HEK293 (cell line): ENCODE measurements around the gene VPREB1.

Experiments
- CTCF ChIA-PET: fragments of 350-600 bp; formaldehyde crosslinking; extraction: SDS; loops from one replicate; lab custom pipeline; 2021; ENCODE audit warnings: antibody characterized with exemption; lab: Yijun Ruan, JAX
- POLR2A ChIA-PET: fragments of 300-600 bp; formaldehyde crosslinking; extraction: SDS; loops from one replicate; lab custom pipeline; 2020; ENCODE audit warnings: antibody characterized with exemption, inconsistent platforms; lab: Yijun Ruan, JAX
- H3K27ac ChIP-seq: fragments of 200-500 bp; sonication (Bioruptor generic); 2 replicates; pipeline ENCODE4 v1.5.1; 2014; ENCODE audit warnings: low read depth, low read length, control low read depth, inconsistent platforms; ENCODE audit errors: extremely low read depth
- H3K36me3 ChIP-seq, 2 experiments: fragments of 200-500 bp in 1 of 2; sonication (Bioruptor generic) in 1 of 2; 1 replicate in 1 of 2; 2 replicates in 1 of 2; pipeline ENCODE4 v1.5.1; 2014 to 2017; ENCODE audit warnings: inconsistent platforms in 2 of 2, low read length in 2 of 2; ENCODE audit not compliant: control insufficient read depth in 2 of 2, insufficient read depth in 1 of 2
- H3K4me1 ChIP-seq: fragments of 200-500 bp; sonication (Bioruptor generic); 2 replicates; pipeline ENCODE4 v1.5.1; 2014; ENCODE audit warnings: mild to moderate bottlenecking, low read length, inconsistent platforms; ENCODE audit not compliant: control insufficient read depth, insufficient read depth
- H3K4me3 ChIP-seq: 2 replicates; pipeline ENCODE4 v1.5.1; 2011; ENCODE audit warnings: low read depth, mild to moderate bottlenecking, control low read depth, low read length, moderate library complexity
- H3K9me3 ChIP-seq: fragments of 200-500 bp; sonication (Bioruptor generic); 2 replicates; pipeline ENCODE4 v1.5.1; 2014; ENCODE audit warnings: low read depth, low read length, inconsistent platforms; ENCODE audit not compliant: control insufficient read depth, insufficient read depth
- EGR2 ChIP-seq: fragments of 450-650 bp; formaldehyde crosslinking; IDR thresholded peaks from 2 replicates; pipeline ENCODE4 v1.5.1; 2016; ENCODE audit warnings: low read depth, missing biosample characterization, missing genetic modification characterization
- MZF1 ChIP-seq: fragments of 450-650 bp; formaldehyde crosslinking; IDR thresholded peaks from 2 replicates; pipeline ENCODE4 v1.5.1; 2017; ENCODE audit warnings: missing biosample characterization, missing genetic modification characterization, borderline replicate concordance
- OVOL3 ChIP-seq: fragments of 450-650 bp; formaldehyde crosslinking; IDR thresholded peaks from 2 replicates; pipeline ENCODE4 v1.5.1; 2016; ENCODE audit warnings: missing biosample characterization, missing genetic modification characterization
- SP2 ChIP-seq: fragments of 450-650 bp; formaldehyde crosslinking; IDR thresholded peaks from 2 replicates; pipeline ENCODE4 v1.5.1; 2016; ENCODE audit warnings: missing biosample characterization, missing genetic modification characterization
- TRIM28 ChIP-seq: IDR thresholded peaks from 2 replicates; pipeline ENCODE4 v1.6.1; 2011; ENCODE audit warnings: low read length, control low read depth, borderline replicate concordance
- ZBTB8A ChIP-seq: fragments of 450-650 bp; formaldehyde crosslinking; IDR thresholded peaks from 2 replicates; pipeline ENCODE4 v1.5.1; 2016; ENCODE audit warnings: missing biosample characterization, missing genetic modification characterization
- ZNF391 ChIP-seq: fragments of 450-650 bp; formaldehyde crosslinking; IDR thresholded peaks from 2 replicates; pipeline ENCODE4 v1.5.1; 2016; ENCODE audit warnings: low read depth, missing biosample characterization, missing genetic modification characterization, borderline replicate concordance
- ZNF433 ChIP-seq: fragments of 450-650 bp; formaldehyde crosslinking; IDR thresholded peaks from 2 replicates; pipeline ENCODE4 v1.5.1; 2016; ENCODE audit warnings: missing biosample characterization, missing genetic modification characterization, low read depth
- ZNF488 ChIP-seq: fragments of 450-650 bp; formaldehyde crosslinking; IDR thresholded peaks from 2 replicates; pipeline ENCODE4 v1.5.1; 2016; ENCODE audit warnings: missing biosample characterization, missing genetic modification characterization
- ZNF571 ChIP-seq: fragments of 450-650 bp; formaldehyde crosslinking; IDR thresholded peaks from 2 replicates; pipeline ENCODE4 v1.5.0; 2017; ENCODE audit warnings: missing biosample characterization, missing genetic modification characterization
- ZNF645 ChIP-seq: fragments of 450-650 bp; formaldehyde crosslinking; IDR thresholded peaks from 2 replicates; pipeline ENCODE4; 2016; ENCODE audit warnings: missing biosample characterization, missing genetic modification characterization
- ZNF654 ChIP-seq: fragments of 450-650 bp; formaldehyde crosslinking; IDR thresholded peaks from 2 replicates; pipeline ENCODE4 v1.5.1; 2016; ENCODE audit warnings: low read depth, missing biosample characterization, missing genetic modification characterization
- ZNF747 ChIP-seq: fragments of 450-650 bp; formaldehyde crosslinking; IDR thresholded peaks from 2 replicates; pipeline ENCODE4 v1.5.1; 2016; ENCODE audit warnings: missing biosample characterization, missing genetic modification characterization
- ZNF776 ChIP-seq: fragments of 450-650 bp; formaldehyde crosslinking; IDR thresholded peaks from 2 replicates; pipeline ENCODE4 v1.5.0; 2017; ENCODE audit warnings: missing biosample characterization, missing genetic modification characterization, borderline replicate concordance
- ZNF792 ChIP-seq: fragments of 450-650 bp; formaldehyde crosslinking; IDR thresholded peaks from 2 replicates; pipeline ENCODE4 v1.5.1; 2016; ENCODE audit warnings: missing biosample characterization, missing genetic modification characterization
- ZXDB ChIP-seq: fragments of 450-650 bp; formaldehyde crosslinking; IDR thresholded peaks from 2 replicates; pipeline ENCODE4 v1.5.1; 2016; ENCODE audit warnings: missing biosample characterization, missing genetic modification characterization
- TF ChIP-seq, protein P1 (sequence below): fragments of 450-650 bp; formaldehyde crosslinking; IDR thresholded peaks from 2 replicates; pipeline ENCODE4 v1.5.1; 2016; ENCODE audit warnings: missing biosample characterization, missing genetic modification characterization
- TF ChIP-seq, protein P2 (sequence below): fragments of 450-650 bp; formaldehyde crosslinking; IDR thresholded peaks from 2 replicates; pipeline ENCODE4 v1.5.1; 2016; ENCODE audit warnings: missing biosample characterization, missing genetic modification characterization
- TF ChIP-seq, protein P3 (sequence below): fragments of 450-650 bp; formaldehyde crosslinking; IDR thresholded peaks from 2 replicates; pipeline ENCODE4 v1.5.1; 2016; ENCODE audit warnings: missing biosample characterization, missing genetic modification characterization

VPREB1 gene

GRCh38 chr22:22235558-22235957, 9.0 kb upstream of the VPREB1 start:
- TF ChIP-seq ZNF654 (tag by site-specific recombination): 0 out of 2 replicates have a peak, but pooled peaks have one; percentile 13
- TF ChIP-seq ZXDB (tag by site-specific recombination): no peak
- TF ChIP-seq TRIM28: no peak
- TF ChIP-seq, protein P1, sequence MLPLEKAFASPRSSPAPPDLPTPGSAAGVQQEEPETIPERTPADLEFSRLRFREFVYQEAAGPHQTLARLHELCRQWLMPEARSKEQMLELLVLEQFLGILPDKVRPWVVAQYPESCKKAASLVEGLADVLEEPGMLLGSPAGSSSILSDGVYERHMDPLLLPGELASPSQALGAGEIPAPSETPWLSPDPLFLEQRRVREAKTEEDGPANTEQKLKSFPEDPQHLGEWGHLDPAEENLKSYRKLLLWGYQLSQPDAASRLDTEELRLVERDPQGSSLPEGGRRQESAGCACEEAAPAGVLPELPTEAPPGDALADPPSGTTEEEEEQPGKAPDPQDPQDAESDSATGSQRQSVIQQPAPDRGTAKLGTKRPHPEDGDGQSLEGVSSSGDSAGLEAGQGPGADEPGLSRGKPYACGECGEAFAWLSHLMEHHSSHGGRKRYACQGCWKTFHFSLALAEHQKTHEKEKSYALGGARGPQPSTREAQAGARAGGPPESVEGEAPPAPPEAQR: no peak
- no peak for TF ChIP-seq OVOL3 (tag by site-specific recombination)
- TF ChIP-seq EGR2: no peak
- TF ChIP-seq, protein P2, sequence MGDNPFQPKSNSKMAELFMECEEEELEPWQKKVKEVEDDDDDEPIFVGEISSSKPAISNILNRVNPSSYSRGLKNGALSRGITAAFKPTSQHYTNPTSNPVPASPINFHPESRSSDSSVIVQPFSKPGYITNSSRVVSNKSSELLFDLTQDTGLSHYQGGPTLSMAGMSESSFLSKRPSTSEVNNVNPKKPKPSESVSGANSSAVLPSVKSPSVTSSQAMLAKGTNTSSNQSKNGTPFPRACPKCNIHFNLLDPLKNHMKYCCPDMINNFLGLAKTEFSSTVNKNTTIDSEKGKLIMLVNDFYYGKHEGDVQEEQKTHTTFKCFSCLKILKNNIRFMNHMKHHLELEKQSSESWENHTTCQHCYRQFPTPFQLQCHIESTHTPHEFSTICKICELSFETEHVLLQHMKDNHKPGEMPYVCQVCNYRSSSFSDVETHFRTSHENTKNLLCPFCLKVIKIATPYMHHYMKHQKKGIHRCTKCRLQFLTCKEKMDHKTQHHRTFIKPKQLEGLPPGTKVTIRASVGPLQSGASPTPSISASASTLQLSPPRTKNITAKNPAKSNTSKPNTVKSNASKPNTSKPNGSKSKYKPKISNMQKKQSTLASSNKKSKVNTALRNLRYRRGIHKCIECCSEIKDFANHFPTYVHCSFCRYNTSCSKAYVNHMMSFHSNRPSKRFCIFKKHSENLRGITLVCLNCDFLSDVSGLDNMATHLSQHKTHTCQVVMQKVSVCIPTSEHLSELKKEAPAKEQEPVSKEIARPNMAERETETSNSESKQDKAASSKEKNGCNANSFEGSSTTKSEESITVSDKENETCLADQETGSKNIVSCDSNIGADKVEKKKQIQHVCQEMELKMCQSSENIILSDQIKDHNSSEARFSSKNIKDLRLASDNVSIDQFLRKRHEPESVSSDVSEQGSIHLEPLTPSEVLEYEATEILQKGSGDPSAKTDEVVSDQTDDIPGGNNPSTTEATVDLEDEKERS (tag by site-specific recombination): no peak
- Histone ChIP-seq H3K36me3 (no peaks in the 10 kb centered on the region), H3K9me3 (no peaks in the 10 kb centered on the region), H3K4me3 (no peak overlapping the region), H3K27ac (no peak overlapping the region), H3K4me1 (no peaks in the 10 kb centered on the region)
- ChIA-PET CTCF (interaction anchor here (0.6 to 2.8 kb wide), 14 partner anchors 9 to 286 kb away, joined by 3 to 19 read pairs (median 4); partner anchors contain the start of gene VPREB1), POLR2A (no interaction called here)

- H3K9me3 ChIP-seq: no peaks in the 10 kb centered on the region
- H3K4me1 ChIP-seq: no peaks in the 10 kb centered on the region
- no peak overlapping the region for H3K4me3 ChIP-seq
- no peak overlapping the region for H3K27ac ChIP-seq
- CTCF ChIA-PET: interaction anchor here (0.5 to 1.1 kb wide), 4 partner anchors 30 to 185 kb away, joined by 3 to 4 read pairs (median 4); no protein-coding TSS in a partner anchor
- H3K36me3 ChIP-seq: no peaks in the 10 kb centered on the region
- TF ChIP-seq ZNF792 (tag by site-specific recombination) (no peak), ZBTB8A (tag by site-specific recombination) (no peak), MZF1 (tag by site-specific recombination) (no peak), ZNF776 (tag by site-specific recombination) (no peak), ZNF747 (tag by site-specific recombination) (no peak), SP2 (tag by site-specific recombination) (no peak), ZNF571 (tag by site-specific recombination) (no peak), ZNF645 (tag by site-specific recombination) (no peak), ZNF433 (tag by site-specific recombination) (no peak), ZNF488 (tag by site-specific recombination) (no peak), ZNF391 (no peak), EGR2 (no peak)
- TF ChIP-seq, protein P3, sequence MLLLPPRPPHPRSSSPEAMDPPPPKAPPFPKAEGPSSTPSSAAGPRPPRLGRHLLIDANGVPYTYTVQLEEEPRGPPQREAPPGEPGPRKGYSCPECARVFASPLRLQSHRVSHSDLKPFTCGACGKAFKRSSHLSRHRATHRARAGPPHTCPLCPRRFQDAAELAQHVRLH (tag by site-specific recombination): no peak
- TF ChIP-seq, all 188 proteins: peak for 0
- POLR2A ChIA-PET: no interaction called here
These were observed 7.1 kb upstream of the VPREB1 start for GRCh38 chr22:22237521-22237920.
